ENCODE measurements around the gene TRIM45.

DNA sequence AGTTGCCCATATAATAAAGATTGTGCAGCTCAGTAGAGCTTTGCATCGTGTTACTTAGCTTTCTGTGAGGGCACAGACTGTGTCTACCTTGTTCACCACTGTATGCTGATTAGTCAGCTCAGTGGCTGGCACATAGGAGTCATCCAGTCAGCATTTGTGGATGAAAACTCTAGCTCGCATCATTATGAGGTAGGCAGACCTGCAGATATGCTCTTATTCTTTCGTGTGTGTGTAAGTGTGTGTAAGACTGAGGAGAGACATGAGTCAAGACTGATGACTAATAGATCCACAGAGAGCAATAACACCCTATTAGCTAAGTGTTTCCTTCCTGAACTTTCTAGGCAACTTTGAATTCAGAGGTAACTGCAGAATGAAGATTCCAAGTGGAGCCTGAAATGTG lies 44.3 kb downstream of the TRIM45 start:
- TF ChIP-seq, protein P1, sequence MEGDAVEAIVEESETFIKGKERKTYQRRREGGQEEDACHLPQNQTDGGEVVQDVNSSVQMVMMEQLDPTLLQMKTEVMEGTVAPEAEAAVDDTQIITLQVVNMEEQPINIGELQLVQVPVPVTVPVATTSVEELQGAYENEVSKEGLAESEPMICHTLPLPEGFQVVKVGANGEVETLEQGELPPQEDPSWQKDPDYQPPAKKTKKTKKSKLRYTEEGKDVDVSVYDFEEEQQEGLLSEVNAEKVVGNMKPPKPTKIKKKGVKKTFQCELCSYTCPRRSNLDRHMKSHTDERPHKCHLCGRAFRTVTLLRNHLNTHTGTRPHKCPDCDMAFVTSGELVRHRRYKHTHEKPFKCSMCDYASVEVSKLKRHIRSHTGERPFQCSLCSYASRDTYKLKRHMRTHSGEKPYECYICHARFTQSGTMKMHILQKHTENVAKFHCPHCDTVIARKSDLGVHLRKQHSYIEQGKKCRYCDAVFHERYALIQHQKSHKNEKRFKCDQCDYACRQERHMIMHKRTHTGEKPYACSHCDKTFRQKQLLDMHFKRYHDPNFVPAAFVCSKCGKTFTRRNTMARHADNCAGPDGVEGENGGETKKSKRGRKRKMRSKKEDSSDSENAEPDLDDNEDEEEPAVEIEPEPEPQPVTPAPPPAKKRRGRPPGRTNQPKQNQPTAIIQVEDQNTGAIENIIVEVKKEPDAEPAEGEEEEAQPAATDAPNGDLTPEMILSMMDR (IDR thresholded peaks at IDR 0.05) = no peak
- no peak for TF ChIP-seq POLR2A (IDR thresholded peaks at IDR 0.05)
